HG03520 (cell line): ENCODE measurements around the gene ADAMTS2.
"Not testable (repeated sequence)": the region's sequence is repeated elsewhere in the genome, so short reads cannot be mapped to it uniquely, and the experiment has no call there.

Experiments
- ATAC-seq: cut with Tn5 transposase; IDR thresholded peaks from one replicate; pipeline ENCODE4 v1.9.1; 2021; ENCODE audit warnings: mild to moderate bottlenecking, moderate library complexity; ENCODE audit not compliant: unreplicated experiment

The ADAMTS2 gene

GRCh38 chr5:179221196-179221876, 123.9 kb downstream of the ADAMTS2 start:
- ATAC-seq: no peak

- ATAC-seq: no peak
These were observed 124.5 kb downstream of the ADAMTS2 start for GRCh38 chr5:179220716-179221115.

DNA sequence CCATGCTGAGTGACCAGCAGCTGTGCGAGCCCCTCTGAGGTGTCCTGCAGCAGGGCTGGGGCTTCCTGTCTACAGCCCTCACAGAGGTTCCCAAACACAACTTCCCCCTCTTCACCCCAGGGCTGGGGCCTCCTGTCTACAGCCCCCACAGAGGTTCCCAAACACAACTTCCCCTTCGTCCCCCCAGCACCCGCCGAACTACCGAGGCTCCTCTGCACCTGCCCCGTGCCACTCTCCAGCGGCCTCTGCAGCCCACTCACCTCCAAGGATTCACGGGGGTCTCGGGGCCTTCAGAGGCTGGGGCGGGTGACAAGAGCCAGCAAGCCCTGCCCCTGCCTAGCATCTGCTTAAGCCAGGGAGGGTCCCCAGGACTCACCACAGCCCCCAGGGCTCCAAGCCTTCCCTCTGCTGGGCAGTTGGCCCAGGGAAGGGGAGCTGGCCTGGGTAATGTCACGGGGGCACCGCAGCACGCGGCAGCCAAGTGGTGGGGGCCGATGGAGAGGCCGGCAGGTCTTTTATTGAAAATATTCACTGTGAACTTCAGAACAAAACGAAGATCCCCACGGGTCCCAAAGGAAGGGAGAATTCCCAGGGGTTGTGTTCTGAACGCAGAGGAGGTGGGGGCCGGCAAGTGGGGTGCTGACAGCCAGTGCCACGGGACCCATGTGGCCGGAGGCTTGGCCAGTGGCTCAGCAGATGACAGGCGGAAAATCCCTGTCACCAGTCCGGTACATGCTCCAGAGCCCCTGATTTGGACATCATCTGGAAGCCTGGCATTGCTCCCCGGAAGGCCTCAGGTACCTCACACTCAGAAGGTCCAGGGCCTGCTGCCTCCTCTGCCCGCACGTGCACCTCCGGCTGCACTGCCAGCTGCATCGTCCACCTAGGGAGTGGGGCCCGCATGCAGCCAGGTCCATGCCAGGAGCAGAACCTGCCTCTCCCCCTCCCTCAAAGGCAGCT, 125.3 kb downstream of the ADAMTS2 start:
- no peak for ATAC-seq

DNA sequence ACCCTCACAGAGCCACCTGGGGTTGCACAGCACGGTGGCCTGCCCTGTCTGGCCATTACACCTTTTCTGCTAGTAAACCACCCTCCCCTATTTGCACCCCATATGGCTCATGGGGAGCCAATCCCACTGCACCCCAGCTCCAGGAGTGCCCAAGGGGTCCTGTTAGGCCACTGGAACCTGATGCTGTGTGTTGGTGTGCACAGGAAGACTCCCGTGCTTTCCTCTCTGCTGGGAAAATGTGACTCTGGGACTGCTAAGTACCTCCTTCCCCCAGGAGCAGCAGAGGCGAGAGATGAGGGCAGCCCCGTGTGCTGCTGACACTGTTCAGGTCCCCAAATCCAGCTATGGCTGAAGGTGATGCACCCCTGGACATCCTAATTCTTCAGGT, 126.3 kb downstream of the ADAMTS2 start:
- ATAC-seq: no peak

GRCh38 chr5:179217956-179218942, 127.0 kb downstream of the ADAMTS2 start:
- ATAC-seq: no peak

GRCh38 chr5:179217356-179217755, 127.9 kb downstream of the ADAMTS2 start:
- no peak for ATAC-seq

GRCh38 chr5:179216381-179216780, 128.9 kb downstream of the ADAMTS2 start:
- ATAC-seq: not testable (repeated sequence)

DNA sequence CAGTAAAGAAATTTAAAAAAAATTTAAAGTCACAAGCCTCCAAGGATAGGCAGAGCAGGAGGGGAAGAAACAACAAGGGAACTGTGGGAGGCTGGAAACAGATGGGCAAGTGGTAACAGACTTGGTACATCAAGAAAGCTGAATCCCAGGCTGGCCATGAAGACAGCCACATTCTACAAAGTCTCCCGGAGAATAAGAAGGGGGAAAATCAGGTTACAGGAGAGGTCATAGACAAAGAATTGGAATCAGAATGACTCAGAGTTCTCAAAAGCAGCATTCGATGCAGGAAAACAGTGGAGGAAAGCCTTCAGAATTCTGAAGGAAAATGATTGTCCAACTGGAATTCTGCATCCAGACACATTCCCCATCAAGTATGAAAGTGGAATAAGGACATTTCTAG, 129.7 kb downstream of the ADAMTS2 start:
- no peak for ATAC-seq

- ATAC-seq: no peak
These were observed 130.6 kb downstream of the ADAMTS2 start for GRCh38 chr5:179214678-179215077.

DNA sequence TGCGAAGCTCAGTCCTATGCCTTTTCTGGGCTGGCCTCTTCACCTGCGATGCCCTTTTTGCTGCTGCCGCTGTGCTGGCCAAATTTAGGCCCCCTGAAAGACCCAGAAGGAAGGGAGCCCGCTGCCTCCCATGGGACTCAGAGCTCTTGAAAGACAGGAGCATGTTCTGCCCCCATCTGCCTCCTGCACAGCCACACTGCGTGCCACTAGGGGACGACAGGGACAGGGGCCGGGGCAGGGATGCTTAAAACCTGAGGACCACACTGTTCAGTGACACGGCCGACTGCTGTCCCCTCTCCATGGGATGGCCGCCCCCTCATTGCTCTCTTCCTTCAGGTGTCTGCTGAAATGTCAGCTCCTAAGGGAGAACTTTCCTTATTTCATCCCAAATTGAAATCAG, 132.4 kb downstream of the ADAMTS2 start:
- no peak for ATAC-seq

DNA sequence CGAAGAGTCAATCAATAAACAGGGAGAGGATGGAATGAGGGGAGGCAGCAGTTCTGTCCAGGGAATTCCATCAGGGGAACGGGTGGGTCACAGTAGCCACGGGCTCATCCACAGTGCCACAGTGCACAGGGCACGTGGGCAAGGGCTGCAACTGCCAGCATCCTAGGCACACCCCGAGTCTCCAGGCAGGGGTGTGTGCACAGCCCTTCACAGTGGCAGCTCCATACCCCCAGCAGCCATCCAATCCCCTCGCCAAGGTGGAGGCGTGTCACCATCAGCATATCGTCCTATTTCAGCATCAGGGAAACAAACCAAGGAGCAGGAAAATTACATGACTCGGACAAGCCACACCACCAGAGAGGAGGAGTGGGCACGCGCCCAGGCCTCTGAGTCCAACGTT, 133.6 kb downstream of the ADAMTS2 start:
- ATAC-seq: no peak

DNA sequence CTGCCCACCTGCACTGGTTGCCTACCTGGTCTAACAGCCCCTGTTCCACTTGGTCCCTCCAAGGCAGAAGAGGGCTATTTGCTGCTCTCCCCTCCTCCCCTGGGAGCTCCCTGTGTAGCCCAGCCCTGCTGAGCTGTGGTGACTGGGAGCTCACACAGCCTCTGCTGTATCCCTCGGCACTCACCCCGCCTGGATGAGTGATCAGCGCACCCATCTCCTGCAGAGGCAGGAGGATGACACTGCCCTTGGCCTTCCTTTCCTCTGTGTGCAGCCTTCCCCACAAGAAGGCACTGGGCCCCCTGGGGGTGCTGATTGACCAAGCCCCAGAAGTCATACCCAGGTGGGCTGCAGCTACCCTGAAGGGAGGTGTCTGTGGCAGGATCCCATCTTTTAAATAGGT, 134.2 kb downstream of the ADAMTS2 start:
- no peak for ATAC-seq

DNA sequence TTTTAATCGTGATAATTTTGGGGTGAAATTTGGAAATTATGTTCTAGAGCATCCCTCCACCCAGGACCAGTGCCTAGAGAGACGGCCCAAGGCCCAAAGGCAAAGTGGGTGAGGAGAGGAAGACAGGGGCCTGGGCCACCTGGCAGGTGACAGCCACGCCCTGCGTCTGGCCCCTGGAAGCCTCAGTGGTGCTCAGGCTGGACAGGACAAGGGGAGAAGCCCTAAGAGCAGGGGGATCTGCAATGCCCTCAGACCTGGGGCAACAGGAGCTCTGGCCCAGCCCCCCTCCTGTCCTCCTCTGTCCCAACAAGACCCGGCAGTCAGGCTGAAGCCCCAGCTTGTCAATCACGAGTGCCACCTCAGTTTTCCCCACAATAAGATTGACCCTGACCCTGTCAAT, 134.8 kb downstream of the ADAMTS2 start:
- ATAC-seq: no peak

DNA sequence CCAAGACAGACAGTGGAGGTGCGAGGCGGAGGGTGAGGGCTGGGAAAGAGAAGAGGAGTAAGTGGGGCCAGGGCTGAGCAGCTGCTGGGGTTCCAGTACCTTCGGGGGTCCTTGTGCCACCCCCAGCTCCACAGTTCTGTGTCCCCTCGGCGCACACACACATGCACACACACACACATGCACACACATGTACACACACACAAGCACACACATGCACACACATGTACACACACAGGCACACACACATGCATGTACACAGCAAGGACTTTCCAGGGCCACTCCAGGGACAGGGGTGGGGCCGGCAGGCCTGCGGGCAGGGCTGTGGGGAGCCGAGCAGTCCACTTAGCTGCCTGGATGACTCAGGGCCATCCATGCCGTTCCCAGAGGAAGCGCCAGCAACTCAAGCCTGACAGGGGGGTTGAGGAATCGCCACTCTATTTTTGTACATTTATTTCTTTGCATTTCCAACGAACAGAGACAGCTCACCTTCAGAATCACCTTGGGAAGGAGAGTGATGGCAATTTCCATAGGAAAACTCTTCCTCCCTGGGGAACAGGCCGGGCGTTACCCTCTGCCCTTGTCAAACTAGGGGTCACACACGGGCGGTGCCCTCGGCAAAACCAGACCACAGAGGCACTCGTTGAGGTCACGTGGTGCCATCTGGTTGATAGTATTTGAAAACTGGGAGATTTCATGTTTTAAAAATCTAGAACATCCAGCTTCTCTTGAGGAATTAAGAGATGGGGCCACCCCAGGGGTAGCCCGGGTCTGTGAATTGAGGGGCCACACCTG, 135.7 kb downstream of the ADAMTS2 start:
- ATAC-seq: no peak

- ATAC-seq: no peak
These were observed 136.4 kb downstream of the ADAMTS2 start for GRCh38 chr5:179208706-179209358.

- no peak for ATAC-seq
These were observed 137.1 kb downstream of the ADAMTS2 start for GRCh38 chr5:179207920-179208705.

DNA sequence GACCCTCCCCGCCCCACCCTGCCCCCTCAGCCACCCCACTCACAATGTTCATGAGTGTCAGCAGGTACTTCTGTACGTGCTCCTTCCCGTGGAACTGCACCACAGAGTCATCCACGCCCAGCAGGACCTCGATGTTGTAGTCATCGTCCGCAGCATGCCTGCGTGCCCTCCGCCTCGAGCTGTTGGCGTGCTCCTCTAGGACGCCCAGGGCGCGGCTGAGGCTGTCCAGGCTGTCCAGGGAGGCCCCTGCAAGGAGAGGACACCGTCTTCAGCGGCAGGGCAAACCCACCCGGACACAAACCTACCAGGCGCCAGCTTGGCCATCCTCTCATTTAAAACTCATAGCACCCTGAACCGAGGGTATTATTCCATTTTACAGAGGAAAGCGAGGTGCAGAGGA, 137.8 kb downstream of the ADAMTS2 start:
- ATAC-seq: no peak

DNA sequence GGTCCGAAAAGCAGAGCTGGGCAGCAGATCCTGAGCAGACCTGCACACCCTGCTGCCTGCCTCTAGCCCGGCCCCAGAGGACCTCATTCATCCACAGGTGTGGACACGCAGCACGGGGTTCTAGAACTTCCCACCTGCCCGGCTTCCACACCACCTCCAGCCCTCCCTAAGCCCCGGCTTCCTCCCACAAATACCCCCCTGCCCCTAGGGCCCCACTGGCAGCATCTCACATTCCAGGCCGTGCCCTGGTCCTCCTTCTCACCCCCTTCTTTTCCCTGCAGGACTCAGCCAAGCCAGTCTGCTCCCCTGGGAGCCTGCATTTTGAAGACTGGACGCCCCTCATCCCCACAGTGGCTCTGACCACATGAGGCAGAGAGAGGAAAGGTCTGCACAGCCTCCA, 138.9 kb downstream of the ADAMTS2 start:
- no peak for ATAC-seq

DNA sequence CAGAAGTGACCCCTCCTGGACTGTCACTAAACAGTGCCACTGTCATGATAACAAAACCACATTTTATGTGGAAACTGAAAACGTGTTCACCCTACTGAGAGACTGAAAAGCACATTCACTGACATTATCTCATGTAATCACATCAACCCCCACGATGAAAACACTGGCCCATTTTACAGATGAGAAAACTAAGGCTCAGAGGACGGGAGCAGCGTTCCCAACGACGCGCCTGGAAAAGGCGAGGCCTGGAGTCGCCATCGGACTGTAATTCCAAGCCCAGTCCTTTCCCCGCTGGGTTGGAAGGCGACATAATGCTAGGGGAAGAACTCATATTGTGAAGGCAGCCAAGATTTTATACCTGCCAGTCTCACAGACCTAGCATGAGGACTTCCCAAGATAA, 140.0 kb downstream of the ADAMTS2 start:
- no peak for ATAC-seq
